ENCODE data around the gene MXRA7. TPM values are rescaled to one million over a fixed set of nuclear protein-coding genes. Genes with fewer than 3 reads are reported as not detected.

The MXRA7 gene
- polyA plus RNA-seq, 1 of the 3 experiments (the other 2 are of a cell fraction), result 154 TPM

GRCh38 chr17:76721463-76721862, 10.7 kb upstream of the MXRA7 start (continued):
- TF ChIP-seq RXRA (IDR thresholded peaks at IDR 0.05; ENCODE audit: borderline replicate concordance, low read depth) (no peak), USF1 (IDR thresholded peaks at IDR 0.05; ENCODE audit: borderline replicate concordance, low read depth) (no peak), ZBTB33 (IDR thresholded peaks at IDR 0.05; ENCODE audit: borderline replicate concordance, low read depth) (no peak), FOSL2 (IDR thresholded peaks at IDR 0.05; ENCODE audit: borderline replicate concordance, low read depth) (no peak)

GRCh38 chr17:76720941-76721340, 10.2 kb upstream of the MXRA7 start:
- H3K27ac ChIP-seq (ENCODE audit: low read depth in 2 of 2, low read length in 1 of 2), result no peak overlapping the region
- H3F3A ChIP-seq (replicated peaks; ENCODE audit: insufficient read depth), result peaks cover 30% of the 10 kb centered on the region
- H3K9ac ChIP-seq, result no peak overlapping the region
- POLR2A ChIA-PET, result interaction anchor here (2.0 kb wide), 1 partner anchor 17 kb away, joined by 4 read pairs; the partner anchor contains the start of gene MFSD11
- TF ChIP-seq CTCF (IDR thresholded peaks at IDR 0.05) (no peak), YY1 (IDR thresholded peaks at IDR 0.05; ENCODE audit: low read depth) (no peak), JUND (IDR thresholded peaks at IDR 0.05) (no peak), NRF1 (IDR thresholded peaks at IDR 0.05; ENCODE audit: low read depth, low read length) (no peak), MXI1 (IDR thresholded peaks at IDR 0.05; ENCODE audit: low read depth, low read length) (no peak), RFX5 (IDR thresholded peaks at IDR 0.05; ENCODE audit: low read length) (no peak), EP300 (IDR thresholded peaks at IDR 0.05; ENCODE audit: borderline replicate concordance in 1 of 2, low read depth in 1 of 2, low read length in 1 of 2) (no peak), SIN3A (IDR thresholded peaks at IDR 0.05; ENCODE audit: borderline replicate concordance, low read depth, low read length) (no peak), MEF2A (IDR thresholded peaks at IDR 0.05; ENCODE audit: borderline replicate concordance, low read depth) (no peak), ZBTB33 (IDR thresholded peaks at IDR 0.05; ENCODE audit: borderline replicate concordance, low read depth) (no peak), MAX (IDR thresholded peaks at IDR 0.05; ENCODE audit: low read depth) (no peak), USF1 (IDR thresholded peaks at IDR 0.05; ENCODE audit: borderline replicate concordance, low read depth) (no peak)
- H3K4me2 ChIP-seq, result no peak overlapping the region
- no peaks in the 10 kb centered on the region for H3K27me3 ChIP-seq (ENCODE audit: insufficient read depth)
- no peak overlapping the region for H3K4me3 ChIP-seq (ENCODE audit: low read depth in 2 of 2, low read length in 1 of 2)
- H3K4me1 ChIP-seq (ENCODE audit: control insufficient read depth in 1 of 2, insufficient read depth in 2 of 2, low read depth in 1 of 2, low read length in 1 of 2), result peaks cover 9 to 24% of the 10 kb centered on the region in 2 experiments
- no peaks in the 10 kb centered on the region for H3K9me2 ChIP-seq
- no peaks in the 10 kb centered on the region for H3K9me3 ChIP-seq
- DNase-seq, result no peak
- 96% methylated on average over 9 of the region's 9 CpGs for WGBS (ENCODE audit: low lambda C conversion rate)
- H4K20me1 ChIP-seq (ENCODE audit: insufficient read depth), result peaks cover 18% of the 10 kb centered on the region
- peaks cover 62% of the 10 kb centered on the region for H3K79me2 ChIP-seq (ENCODE audit: insufficient read depth)
- H2AFZ ChIP-seq (ENCODE audit: low read depth), result no peak overlapping the region
- H3K36me3 ChIP-seq (replicated peaks in 1 of 2; ENCODE audit: control insufficient read depth in 1 of 2, insufficient read depth in 2 of 2, low read length in 1 of 2), result peaks cover 62 to 82% of the 10 kb centered on the region in 2 experiments
- CTCF ChIA-PET, result interaction anchor here (0.9 to 2.8 kb wide), 2 partner anchors 11 to 199 kb away, joined by 4 to 8 read pairs; no protein-coding TSS in a partner anchor

Data from SK-N-SH (cell line).